Activated CD8-positive, alpha-beta memory T cell treated with anti-CD3 and anti-CD28 coated beads, Interleukin-2, amount 10 ng/mL, durations not matched to agents 7 days and 5 days (primary cell): Measurements from ENCODE around the gene ANXA6. TPM values are rescaled to one million over a fixed set of nuclear protein-coding genes. Genes with fewer than 3 reads are reported as not detected.

Source experiments
- ATAC-seq: fragments of 150-1000 bp; cut with Tn5 transposase; one replicate; pipeline ENCODE4 v1.10.0; 2021; ENCODE audit warnings: moderate library complexity
- CTCF ChIA-PET: fragments of 350-600 bp; sonication (Branson Sonifier 250); formaldehyde crosslinking; loops from one replicate; lab custom pipeline; 2021; ENCODE audit warnings: antibody characterized with exemption; lab: Charles Lee
- DNase-seq: peaks from one replicate; pipeline ENCODE4 v3.0.0-alpha.2; 2020
- H3K27ac Mint-ChIP-seq: one replicate; pipeline ENCODE4 v1.8.0; 2021; ENCODE audit warnings: mild to moderate bottlenecking, mixed read lengths
- H3K27me3 Mint-ChIP-seq: one replicate; pipeline ENCODE4 v1.8.0; 2021; ENCODE audit warnings: mixed read lengths
- H3K36me3 Mint-ChIP-seq: one replicate; pipeline ENCODE4 v1.8.0; 2021; ENCODE audit warnings: mild to moderate bottlenecking, mixed read lengths
- H3K4me1 Mint-ChIP-seq: one replicate; pipeline ENCODE4 v1.8.0; 2021; ENCODE audit warnings: mixed read lengths
- H3K4me3 Mint-ChIP-seq: one replicate; pipeline ENCODE4 v1.8.0; 2021; ENCODE audit warnings: mild to moderate bottlenecking, moderate library complexity, mixed read lengths
- H3K9me3 Mint-ChIP-seq: one replicate; pipeline ENCODE4 v1.8.0; 2022; ENCODE audit warnings: low read depth, mixed read lengths
- total RNA-seq, 2 experiments: library from RNA; stranded (reverse); gene quantifications; one replicate each; pipeline ENCODE4 v1.2.3, GENCODE V29; 2021

The ANXA6 gene
- total RNA-seq, 2 experiments from 2014 or later: 623 to 640 TPM

DNA sequence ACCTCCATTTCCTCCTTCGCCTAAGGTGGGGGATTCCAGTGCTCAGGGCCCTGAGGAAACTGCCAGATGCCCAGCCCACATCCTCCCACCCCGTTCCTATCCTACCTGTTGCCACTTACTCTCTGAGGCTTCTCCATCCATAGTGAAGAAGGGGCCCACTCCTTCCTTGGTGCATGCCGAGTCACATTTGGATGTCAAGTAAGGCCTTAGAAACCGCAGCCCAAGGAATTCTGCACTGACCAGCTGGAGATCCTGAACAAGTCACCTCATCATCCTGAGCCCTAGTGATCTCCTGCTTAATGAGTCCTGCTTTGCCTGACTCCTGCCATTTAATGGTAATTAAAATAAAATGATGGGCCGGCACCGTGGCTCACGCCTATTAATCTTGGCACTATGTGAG is 70.1 kb downstream of the ANXA6 start:
- H3K4me1 Mint-ChIP-seq: peaks cover 55% of the 10 kb centered on the region
- no peak overlapping the region for H3K4me3 Mint-ChIP-seq
- DNase-seq (no peak), ATAC-seq (no peak)
- H3K9me3 Mint-ChIP-seq: no peaks in the 10 kb centered on the region
- peaks cover 2% of the 10 kb centered on the region for H3K36me3 Mint-ChIP-seq
- CTCF ChIA-PET: interaction anchor here (1.2 to 2.8 kb wide), 4 partner anchors 9 to 36 kb away, joined by 3 to 19 read pairs (median 8); no protein-coding TSS in a partner anchor
- H3K27ac Mint-ChIP-seq: no peak overlapping the region
- peaks cover 28% of the 10 kb centered on the region for H3K27me3 Mint-ChIP-seq

DNA sequence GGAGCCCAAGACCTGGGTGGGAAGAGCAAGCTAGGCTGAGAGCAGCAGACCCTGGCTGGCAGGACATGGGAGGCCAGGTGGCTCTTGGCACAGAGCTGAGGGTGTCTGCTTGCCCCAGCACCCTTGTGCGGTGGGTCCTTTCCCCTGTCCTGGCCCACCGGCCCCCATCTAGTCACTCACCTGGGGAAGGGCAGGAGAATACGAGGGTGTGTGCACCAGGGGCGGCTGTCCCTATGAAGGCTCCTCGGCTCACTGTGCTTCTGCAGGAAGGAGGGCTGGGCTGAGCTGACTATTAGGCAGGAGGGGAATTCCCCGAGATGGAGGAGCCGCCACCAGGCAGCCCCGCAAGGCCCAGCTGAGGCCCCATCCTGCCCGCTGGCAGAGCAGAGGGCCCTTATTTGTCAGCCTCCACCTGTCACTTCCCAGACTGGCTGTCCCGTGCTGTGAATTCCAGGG is 70.6 kb downstream of the ANXA6 start:
- Mint-ChIP-seq H3K4me1 (peaks cover 60% of the 10 kb centered on the region), H3K27ac (peak overlapping the region; percentile 66), H3K9me3 (no peaks in the 10 kb centered on the region), H3K27me3 (peaks cover 26% of the 10 kb centered on the region), H3K36me3 (peaks cover 1% of the 10 kb centered on the region), H3K4me3 (peak overlapping the region; percentile 73)
- ATAC-seq: peak; percentile 89
- CTCF ChIA-PET: interaction anchor here (0.5 to 2.8 kb wide), 10 partner anchors 8 to 302 kb away, joined by 3 to 19 read pairs (median 4); no protein-coding TSS in a partner anchor
- DNase-seq: peak; percentile 81

DNA sequence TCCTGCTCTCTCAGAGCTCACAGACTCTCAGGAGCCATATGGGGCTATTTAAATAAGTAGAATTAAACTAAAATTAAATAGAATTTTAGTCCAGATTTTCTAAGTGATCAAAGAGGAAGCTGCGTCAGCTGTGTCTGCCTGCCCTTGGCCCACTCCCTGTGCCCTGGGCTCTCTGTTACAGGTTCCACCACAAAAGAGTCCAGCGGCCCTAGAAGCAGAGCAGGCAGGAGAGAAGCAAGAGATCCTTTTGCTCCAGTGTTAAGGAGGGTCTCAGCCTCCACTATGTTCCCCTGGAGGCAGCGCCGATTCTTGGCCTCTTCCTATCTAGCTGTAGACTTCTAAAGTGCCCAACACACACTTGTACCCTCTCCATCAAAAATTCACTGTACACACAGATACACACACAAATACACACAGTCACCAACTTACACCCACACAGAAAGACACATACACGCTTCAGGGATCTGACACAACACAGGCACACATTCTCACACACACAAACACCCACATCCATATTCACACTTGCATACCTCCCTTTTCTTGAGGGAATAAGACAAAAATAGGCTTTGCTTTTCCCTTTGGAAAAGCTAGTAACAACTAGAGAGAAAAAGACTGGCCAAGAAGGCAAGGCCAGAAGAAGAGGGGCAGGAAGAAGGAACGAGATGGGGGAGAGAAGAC is 71.2 kb downstream of the ANXA6 start:
- peaks cover 61% of the 10 kb centered on the region for H3K4me1 Mint-ChIP-seq
- H3K27ac Mint-ChIP-seq: peak overlapping the region; percentile 66
- no peak for DNase-seq
- H3K27me3 Mint-ChIP-seq: peaks cover 20% of the 10 kb centered on the region
- H3K36me3 Mint-ChIP-seq: no peaks in the 10 kb centered on the region
- CTCF ChIA-PET: interaction anchor here (0.5 to 2.8 kb wide), 11 partner anchors 8 to 301 kb away, joined by 3 to 19 read pairs (median 4); no protein-coding TSS in a partner anchor
- H3K4me3 Mint-ChIP-seq: peak overlapping the region; percentile 73
- H3K9me3 Mint-ChIP-seq: no peaks in the 10 kb centered on the region
- no peak for ATAC-seq

DNA sequence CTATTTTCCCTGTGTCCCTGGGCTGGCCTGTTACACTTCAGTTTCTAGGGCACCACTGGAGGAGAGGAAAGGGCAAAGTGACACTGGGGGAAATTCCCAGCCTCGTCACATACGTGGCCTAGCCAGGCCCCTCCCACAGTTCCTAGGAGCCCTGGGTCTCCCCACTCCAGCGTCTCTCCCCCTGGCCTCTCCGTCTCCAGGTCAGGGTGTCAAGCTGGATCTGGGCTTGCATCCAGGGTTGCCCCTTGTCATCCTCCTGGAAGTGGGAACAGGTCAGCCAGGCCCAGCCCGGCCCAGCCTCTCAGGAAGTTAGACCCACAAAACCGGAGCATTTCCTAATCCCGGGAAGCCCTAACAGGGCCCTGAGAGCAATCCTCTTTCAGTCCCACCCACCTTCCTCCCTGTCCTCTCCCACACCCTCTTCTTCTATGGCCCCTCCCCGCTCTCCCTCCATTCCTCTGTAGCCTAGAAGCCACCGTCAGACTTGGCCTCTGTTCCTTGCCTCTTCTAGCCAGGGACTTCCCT is 72.0 kb downstream of the ANXA6 start:
- Mint-ChIP-seq H3K4me3 (peak overlapping the region; percentile 51), H3K27me3 (peaks cover 14% of the 10 kb centered on the region), H3K36me3 (no peaks in the 10 kb centered on the region), H3K27ac (peak overlapping the region; percentile 54), H3K9me3 (no peaks in the 10 kb centered on the region), H3K4me1 (peaks cover 61% of the 10 kb centered on the region)
- ATAC-seq: no peak
- CTCF ChIA-PET: interaction anchor here (1.2 to 2.8 kb wide), 6 partner anchors 10 to 82 kb away, joined by 3 to 19 read pairs (median 4); no protein-coding TSS in a partner anchor
- no peak for DNase-seq

DNA sequence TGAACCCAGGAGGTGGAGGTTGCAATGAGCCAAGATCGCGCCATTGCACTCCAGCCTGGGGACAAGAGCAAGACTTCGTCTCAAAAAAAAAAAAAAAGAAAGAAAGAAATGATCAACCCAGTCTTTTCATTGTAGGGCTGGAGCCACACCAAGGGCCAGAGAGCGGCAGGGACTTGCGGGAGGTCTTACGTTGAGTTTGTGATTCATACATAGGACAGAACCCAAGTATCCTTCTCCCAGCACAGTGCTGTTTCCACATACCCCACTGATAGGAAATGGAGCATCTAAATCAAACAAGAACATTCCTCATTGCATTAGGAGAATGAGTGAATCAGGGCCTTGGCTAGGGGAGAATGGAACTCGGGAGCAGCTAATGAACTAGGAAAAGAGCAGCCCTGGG is 73.2 kb downstream of the ANXA6 start:
- Mint-ChIP-seq H3K4me1 (peaks cover 67% of the 10 kb centered on the region), H3K36me3 (no peaks in the 10 kb centered on the region), H3K27me3 (peaks cover 5% of the 10 kb centered on the region), H3K27ac (no peak overlapping the region), H3K4me3 (no peak overlapping the region), H3K9me3 (no peaks in the 10 kb centered on the region)
- CTCF ChIA-PET: interaction anchor here (6.3 kb wide), 1 partner anchor 31 kb away, joined by 39 read pairs; no protein-coding TSS in a partner anchor
- DNase-seq (no peak), ATAC-seq (no peak)

DNA sequence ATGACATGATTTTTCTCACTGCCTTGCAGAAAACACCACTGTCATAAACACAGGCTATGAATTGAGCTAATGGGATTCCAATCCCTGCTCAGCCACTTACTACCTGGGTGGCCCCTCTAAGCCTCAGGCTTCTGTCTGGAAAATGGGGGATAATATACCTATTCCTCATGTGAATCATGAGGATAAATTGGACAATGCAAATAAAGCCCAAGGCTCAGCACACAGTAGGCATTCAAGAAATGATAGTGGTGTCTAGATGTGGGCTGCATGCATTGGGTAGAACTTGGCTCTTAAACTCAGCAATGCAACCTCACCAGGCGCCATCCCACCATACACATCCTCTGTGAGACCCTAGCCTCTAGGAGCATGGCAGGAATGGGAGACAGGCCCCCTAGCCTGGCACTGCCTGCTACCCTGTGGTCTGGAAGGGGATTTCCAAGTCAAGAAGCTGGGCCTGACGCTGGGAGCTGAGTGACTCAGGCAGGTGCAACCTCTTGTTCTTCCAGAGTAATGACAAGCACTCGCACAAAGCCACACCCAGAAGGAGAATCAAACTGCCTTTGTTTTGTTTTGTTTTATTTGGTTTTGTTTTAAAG is 74.4 kb downstream of the ANXA6 start:
- ATAC-seq (no peak), DNase-seq (peak; percentile 72)
- CTCF ChIA-PET: interaction anchor here (0.6 to 6.3 kb wide), 7 partner anchors 10 to 162 kb away, joined by 3 to 39 read pairs (median 3); no protein-coding TSS in a partner anchor
- Mint-ChIP-seq H3K36me3 (peaks cover 6% of the 10 kb centered on the region), H3K27me3 (no peaks in the 10 kb centered on the region), H3K4me1 (peaks cover 73% of the 10 kb centered on the region), H3K4me3 (peak overlapping the region; percentile 21), H3K27ac (peak overlapping the region; percentile 74), H3K9me3 (no peaks in the 10 kb centered on the region)

DNA sequence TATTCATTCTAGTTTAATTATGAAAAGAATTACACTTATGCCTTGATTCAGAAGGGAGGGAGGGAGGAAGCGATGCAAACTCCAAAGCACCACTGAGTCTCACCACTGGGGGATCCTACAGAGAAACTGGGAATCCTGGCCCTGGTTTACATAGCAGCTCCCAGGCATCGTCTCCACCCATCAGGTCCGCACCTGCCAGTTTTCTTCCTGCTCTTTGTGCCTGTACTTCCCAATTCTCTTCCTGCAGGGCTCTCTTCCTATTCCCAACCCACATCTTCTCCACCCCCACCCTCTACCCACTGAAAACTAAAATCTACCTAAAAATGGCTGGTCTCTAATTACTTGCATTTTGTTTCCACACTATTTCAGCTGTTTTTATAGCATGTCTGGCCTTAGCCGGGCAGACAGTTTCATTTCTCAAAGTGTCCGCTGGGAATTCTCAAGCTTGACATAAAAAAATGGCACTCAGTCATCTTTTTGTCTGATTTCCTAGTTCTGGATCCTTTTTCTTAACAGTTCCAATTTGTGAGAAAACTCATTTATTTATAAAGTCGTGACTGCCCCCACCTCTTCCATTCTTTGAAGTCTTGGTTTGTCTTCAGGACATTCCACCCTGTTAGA is 75.2 kb downstream of the ANXA6 start:
- Mint-ChIP-seq H3K4me1 (peaks cover 75% of the 10 kb centered on the region), H3K36me3 (peaks cover 14% of the 10 kb centered on the region), H3K27ac (peak overlapping the region; percentile 74), H3K9me3 (no peaks in the 10 kb centered on the region), H3K27me3 (no peaks in the 10 kb centered on the region), H3K4me3 (peak overlapping the region; percentile 52)
- no peak for DNase-seq
- CTCF ChIA-PET: interaction anchor here (0.6 to 6.3 kb wide), 11 partner anchors 7 to 163 kb away, joined by 3 to 39 read pairs (median 3); no protein-coding TSS in a partner anchor
- no peak for ATAC-seq

DNA sequence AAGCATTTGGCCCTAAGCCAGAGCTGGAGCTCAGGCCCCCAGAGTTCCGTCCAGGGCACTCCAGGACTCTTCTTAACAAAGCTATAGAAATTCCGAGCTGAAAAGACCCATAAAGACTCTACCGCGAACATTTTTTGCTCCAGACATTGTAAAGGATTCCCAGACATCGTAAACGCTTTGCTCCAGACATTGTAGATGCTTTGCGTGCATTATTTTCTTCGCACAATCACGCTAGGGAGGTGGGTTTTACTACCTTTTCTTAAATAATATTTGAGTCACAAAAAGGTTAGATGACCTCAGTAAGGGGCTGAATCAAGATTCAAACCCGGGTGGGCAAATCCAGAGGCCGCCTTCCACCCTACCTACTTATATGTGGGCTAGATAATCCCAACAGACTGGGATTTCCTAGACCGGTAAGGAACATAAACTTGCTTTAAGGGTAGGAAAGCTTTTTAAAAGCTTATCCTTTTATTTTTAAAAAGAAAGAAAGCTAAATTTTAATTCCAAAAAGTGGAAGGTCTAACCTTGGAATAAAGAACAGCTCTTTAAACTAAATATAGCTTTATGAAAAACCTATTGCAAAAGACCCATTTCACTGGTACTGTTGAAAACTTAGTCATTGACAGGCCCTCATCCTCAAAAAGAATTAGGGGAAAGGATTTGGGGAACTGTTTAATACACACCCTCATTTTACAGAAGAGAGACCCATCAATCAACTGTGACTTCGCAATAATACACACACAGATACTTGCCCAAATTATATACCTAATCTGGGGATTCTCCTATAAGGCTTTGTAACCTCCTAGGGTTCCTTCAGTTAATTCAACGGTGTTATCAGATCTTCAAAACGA is 75.9 kb downstream of the ANXA6 start:
- Mint-ChIP-seq H3K9me3 (no peaks in the 10 kb centered on the region), H3K27ac (peak overlapping the region; percentile 77), H3K4me1 (peaks cover 76% of the 10 kb centered on the region), H3K36me3 (peaks cover 21% of the 10 kb centered on the region), H3K27me3 (no peaks in the 10 kb centered on the region), H3K4me3 (peak overlapping the region; percentile 77)
- CTCF ChIA-PET: interaction anchor here (0.7 to 6.3 kb wide), 12 partner anchors 8 to 303 kb away, joined by 3 to 39 read pairs (median 3); partner anchors contain the start of gene SMIM3
- DNase-seq (no peak), ATAC-seq (no peak)

DNA sequence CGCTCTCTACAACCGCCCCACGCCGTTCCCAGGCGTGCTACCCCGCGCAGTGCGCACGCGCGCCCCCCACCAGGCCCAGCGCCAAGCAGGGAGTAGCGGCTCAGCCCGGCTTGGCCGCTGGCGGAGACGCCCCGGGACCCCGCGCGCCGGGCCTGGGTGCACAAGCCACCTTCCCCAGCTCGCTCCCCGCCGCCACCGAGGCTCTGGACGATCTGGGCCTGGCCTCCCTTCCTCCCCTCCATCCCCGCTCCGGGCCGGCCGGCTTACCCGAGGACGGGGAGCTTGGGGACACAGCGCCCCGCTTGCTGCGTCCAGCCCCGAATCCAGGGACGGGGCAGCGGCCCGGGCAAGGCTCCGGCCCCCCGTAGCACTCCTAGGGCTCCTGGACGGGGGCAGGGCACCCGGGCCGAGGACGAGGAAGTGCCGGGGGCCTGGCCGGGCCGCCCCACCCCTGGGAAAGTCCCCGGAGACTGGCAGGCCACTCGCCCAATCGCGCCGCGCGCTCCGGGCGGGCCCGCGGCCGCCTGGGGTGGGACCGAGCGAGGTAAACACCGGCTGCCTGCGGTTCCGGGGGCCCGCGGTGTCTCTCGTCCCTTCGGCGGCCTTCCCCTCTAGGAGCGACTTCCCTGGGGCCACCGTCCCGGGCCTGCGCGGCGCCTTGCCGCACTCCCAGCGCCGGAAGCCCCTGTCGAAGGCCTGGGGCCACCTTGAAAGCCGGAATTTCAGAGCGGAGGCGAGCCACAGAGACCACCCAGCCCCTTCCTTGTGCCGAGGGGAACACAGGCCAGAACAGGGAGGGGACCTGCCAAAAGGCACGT is 76.8 kb downstream of the ANXA6 start, which contains the start of gene TNIP1:
TNIP1 (minus strand) TSS at position 422 of the 818 bp plus-strand sequence. CDS start 15,939 bp downstream, outside the sequence.
- CTCF ChIA-PET: interaction anchor here (1.0 to 6.3 kb wide), 7 partner anchors 12 to 84 kb away, joined by 3 to 39 read pairs (median 6); no protein-coding TSS in a partner anchor
- Mint-ChIP-seq H3K27ac (peak within 1 kb of the TSS; percentile 78), H3K4me1 (peaks cover 78% of the 10 kb centered on the region), H3K9me3 (no peaks in the 10 kb centered on the region), H3K27me3 (no peaks in the 10 kb centered on the region), H3K36me3 (peaks cover 28% of the 10 kb centered on the region), H3K4me3 (peak within 1 kb of the TSS; percentile 78)
- DNase-seq (peak; percentile 94), ATAC-seq (peak; percentile 89)

DNA sequence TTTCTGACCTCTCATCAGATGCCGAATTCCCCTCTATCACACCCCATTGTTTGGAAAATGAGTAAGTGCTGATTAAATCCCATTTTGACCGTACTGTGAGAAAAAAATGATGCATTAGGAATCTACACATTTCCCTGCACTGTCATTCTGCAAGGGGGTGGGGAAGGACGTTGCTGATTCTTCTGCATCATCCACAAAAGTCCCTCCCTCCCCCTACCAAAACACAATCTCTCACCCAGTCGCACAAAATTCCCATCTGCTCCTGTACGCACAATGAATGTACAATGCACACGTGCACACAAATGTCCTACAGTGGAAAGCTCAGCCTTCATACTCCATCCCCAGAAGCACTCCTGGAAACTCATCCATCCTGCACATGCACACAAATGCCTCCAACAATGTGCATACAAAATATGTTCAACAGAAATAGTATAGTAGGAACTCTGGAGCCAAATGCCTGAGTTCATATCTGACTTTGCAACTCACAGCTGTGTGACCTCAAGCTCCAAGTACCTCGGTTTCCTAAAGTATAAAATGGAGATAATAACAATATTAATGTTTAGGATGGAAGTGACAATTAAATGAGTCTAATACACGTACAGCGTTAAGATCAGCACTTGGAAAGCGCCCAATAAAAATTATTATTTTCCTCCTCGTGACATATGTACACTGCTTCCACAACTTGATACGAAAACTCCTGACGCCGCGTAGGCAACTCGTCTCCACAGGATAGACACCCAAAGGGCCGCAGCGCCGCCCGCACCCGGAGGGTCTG is 77.6 kb downstream of the ANXA6 start:
- CTCF ChIA-PET: interaction anchor here (1.0 to 6.3 kb wide), 10 partner anchors 11 to 85 kb away, joined by 3 to 39 read pairs (median 6); no protein-coding TSS in a partner anchor
- H3K9me3 Mint-ChIP-seq: no peaks in the 10 kb centered on the region
- H3K27me3 Mint-ChIP-seq: no peaks in the 10 kb centered on the region
- ATAC-seq: no peak
- H3K27ac Mint-ChIP-seq: peak overlapping the region; percentile 78
- peak overlapping the region; percentile 78 for H3K4me3 Mint-ChIP-seq
- peaks cover 36% of the 10 kb centered on the region for H3K36me3 Mint-ChIP-seq
- DNase-seq: no peak
- peaks cover 77% of the 10 kb centered on the region for H3K4me1 Mint-ChIP-seq
